NB4 (cell line): ENCODE data around the gene OSCAR.

Experiments used
- CTCF ChIP-seq: IDR thresholded peaks from one replicate; pipeline ENCODE4 v1.5.1; 2012; ENCODE audit warnings: low read depth, low read length
- POLR2A ChIP-seq: IDR thresholded peaks from 2 replicates; pipeline ENCODE4 v1.6.1; 2011; ENCODE audit warnings: mild to moderate bottlenecking; ENCODE audit not compliant: insufficient read length; ENCODE audit errors: extremely low read depth

GRCh38 chr19:54148158-54148557 lies 47.6 kb upstream of the OSCAR start:
- no peak for TF ChIP-seq CTCF
- no peak for TF ChIP-seq POLR2A
